ENCODE measurements around the gene ODAD2.

DNA sequence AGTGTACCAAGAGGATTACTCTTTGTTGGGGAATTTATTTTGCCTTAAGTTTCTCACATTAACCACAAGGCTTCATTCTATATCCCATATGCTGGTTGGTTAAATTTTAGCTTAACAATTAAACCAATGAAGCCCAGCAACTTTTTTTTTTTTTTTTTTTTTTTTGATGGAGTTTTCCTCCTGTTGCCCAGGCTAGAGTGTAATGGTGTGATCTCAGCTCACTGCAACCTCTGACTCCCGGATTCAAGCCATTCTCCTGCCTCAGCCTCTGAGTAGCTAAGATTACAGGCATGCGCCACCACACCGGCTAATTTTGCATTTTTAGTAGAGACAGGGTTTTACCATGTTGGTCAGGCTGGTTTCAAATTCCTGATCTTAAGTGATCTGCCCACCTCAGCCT, 178.2 kb downstream of the ODAD2 start:
- TF ChIP-seq, protein P1, sequence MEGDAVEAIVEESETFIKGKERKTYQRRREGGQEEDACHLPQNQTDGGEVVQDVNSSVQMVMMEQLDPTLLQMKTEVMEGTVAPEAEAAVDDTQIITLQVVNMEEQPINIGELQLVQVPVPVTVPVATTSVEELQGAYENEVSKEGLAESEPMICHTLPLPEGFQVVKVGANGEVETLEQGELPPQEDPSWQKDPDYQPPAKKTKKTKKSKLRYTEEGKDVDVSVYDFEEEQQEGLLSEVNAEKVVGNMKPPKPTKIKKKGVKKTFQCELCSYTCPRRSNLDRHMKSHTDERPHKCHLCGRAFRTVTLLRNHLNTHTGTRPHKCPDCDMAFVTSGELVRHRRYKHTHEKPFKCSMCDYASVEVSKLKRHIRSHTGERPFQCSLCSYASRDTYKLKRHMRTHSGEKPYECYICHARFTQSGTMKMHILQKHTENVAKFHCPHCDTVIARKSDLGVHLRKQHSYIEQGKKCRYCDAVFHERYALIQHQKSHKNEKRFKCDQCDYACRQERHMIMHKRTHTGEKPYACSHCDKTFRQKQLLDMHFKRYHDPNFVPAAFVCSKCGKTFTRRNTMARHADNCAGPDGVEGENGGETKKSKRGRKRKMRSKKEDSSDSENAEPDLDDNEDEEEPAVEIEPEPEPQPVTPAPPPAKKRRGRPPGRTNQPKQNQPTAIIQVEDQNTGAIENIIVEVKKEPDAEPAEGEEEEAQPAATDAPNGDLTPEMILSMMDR (conservative IDR thresholded peaks at IDR 0.05 in 1 of 2, IDR thresholded peaks at IDR 0.05 in 1 of 2; ENCODE audit: low read depth in 1 of 2, low read length in 2 of 2) = no peak
- TF ChIP-seq EZH2 (IDR thresholded peaks at IDR 0.05; ENCODE audit: low read length, missing control alignments) = no peak
